Activated CD8-positive, alpha-beta T cell treated with anti-CD3 and anti-CD28 coated beads, Interleukin-2, amount 10 ng/mL, durations not matched to agents 7 days and 5 days (primary cell): ENCODE results near the gene IL34. TPM values are rescaled to one million over a fixed set of nuclear protein-coding genes. Genes with fewer than 3 reads are reported as not detected.

Experiments
- total RNA-seq, 2 experiments: library from RNA; stranded (reverse); gene quantifications; one replicate each; pipeline ENCODE4 v1.2.3, GENCODE V29; 2021

Gene IL34
- total RNA-seq, 2 experiments from 2014 or later = 0.13 to 0.42 TPM

Other genes with a start within 250 kb of the IL34 start
- 10 to 100 TPM; 34.1 to 39.0 TPM for gene ST3GAL2, start 207.5 kb upstream of the IL34 start, total RNA-seq
- 10 to 100 TPM; 17.3 to 18.8 TPM for gene FCSK, start 192.0 kb upstream of the IL34 start, total RNA-seq
- gene COG4, start 123.0 kb upstream of the IL34 start, total RNA-seq = 10 to 100 TPM; 62.1 to 71.3 TPM
- gene SF3B3, start 122.7 kb upstream of the IL34 start, total RNA-seq = 100 to 1,000 TPM; 399 to 420 TPM
- gene MTSS2, start 39.5 kb downstream of the IL34 start, total RNA-seq = 1 to 10 TPM; 5.7 to 6.0 TPM
- 10 to 100 TPM; 35.2 to 37.9 TPM for gene VAC14, start 154.6 kb downstream of the IL34 start, total RNA-seq